Keratinocyte (primary cell): Measurements from ENCODE around the gene EGLN1.

Experiments
- EZH2 ChIP-seq: IDR thresholded peaks from one replicate; pipeline ENCODE4 v1.6.1; 2012; ENCODE audit warnings: inconsistent platforms, mild to moderate bottlenecking, low read length, moderate library complexity
- TF ChIP-seq, protein P1 (sequence below), 3 experiments: IDR thresholded peaks in 1 of 3; conservative IDR thresholded peaks in 1 of 3; optimal IDR thresholded peaks in 1 of 3; 2 replicates in 2 of 3; 3 replicates in 1 of 3; pipeline versions ENCODE3 to v1.5.1; 2011; ENCODE audit warnings: low read length in 3 of 3, mild to moderate bottlenecking in 3 of 3, moderate library complexity in 2 of 3, control low read depth in 1 of 3, inconsistent platforms in 1 of 3; ENCODE audit not compliant: insufficient read depth in 2 of 3; ENCODE audit errors: extremely low read depth in 1 of 3

DNA sequence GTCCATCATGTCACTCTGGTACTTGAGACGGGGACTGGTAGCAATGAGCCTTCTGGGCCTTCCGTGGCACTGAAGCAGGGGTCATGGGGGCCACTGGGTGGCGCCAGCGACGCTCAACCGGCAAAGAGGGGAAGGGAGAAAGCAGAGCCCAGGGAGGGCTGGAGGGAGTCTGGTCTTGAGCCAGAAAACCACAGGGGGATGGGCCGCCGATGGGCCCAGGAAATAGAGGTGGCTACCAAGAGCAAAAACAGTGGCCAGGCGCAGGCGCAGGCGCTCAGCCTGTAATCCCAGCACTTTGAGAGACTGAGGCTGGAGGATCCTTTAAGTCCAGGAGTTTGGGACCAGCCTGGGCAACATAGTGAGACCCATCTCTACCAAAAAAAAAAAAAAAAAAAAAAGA, 106.2 kb downstream of the EGLN1 start:
- TF ChIP-seq, protein P1, sequence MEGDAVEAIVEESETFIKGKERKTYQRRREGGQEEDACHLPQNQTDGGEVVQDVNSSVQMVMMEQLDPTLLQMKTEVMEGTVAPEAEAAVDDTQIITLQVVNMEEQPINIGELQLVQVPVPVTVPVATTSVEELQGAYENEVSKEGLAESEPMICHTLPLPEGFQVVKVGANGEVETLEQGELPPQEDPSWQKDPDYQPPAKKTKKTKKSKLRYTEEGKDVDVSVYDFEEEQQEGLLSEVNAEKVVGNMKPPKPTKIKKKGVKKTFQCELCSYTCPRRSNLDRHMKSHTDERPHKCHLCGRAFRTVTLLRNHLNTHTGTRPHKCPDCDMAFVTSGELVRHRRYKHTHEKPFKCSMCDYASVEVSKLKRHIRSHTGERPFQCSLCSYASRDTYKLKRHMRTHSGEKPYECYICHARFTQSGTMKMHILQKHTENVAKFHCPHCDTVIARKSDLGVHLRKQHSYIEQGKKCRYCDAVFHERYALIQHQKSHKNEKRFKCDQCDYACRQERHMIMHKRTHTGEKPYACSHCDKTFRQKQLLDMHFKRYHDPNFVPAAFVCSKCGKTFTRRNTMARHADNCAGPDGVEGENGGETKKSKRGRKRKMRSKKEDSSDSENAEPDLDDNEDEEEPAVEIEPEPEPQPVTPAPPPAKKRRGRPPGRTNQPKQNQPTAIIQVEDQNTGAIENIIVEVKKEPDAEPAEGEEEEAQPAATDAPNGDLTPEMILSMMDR (optimal IDR thresholded peaks at IDR 0.05 in 1 of 3, IDR thresholded peaks at IDR 0.05 in 1 of 3, conservative IDR thresholded peaks at IDR 0.05 in 1 of 3; ENCODE audit: extremely low read depth in 1 of 3, insufficient read depth in 2 of 3, low read length in 3 of 3) = peak; percentile 54 to 64 (median 62)
- no peak for TF ChIP-seq EZH2
